Neural progenitor cell (in vitro differentiated cells): ENCODE data around the gene MAP6D1.

Experiments used
- CTCF ChIP-seq: fragments of 200-600 bp; sonication (generic); IDR thresholded peaks from 2 replicates; pipeline ENCODE4 v1.5.1; 2017; ENCODE audit warnings: antibody characterized with exemption, mild to moderate bottlenecking
- EZH2 ChIP-seq: fragments of 200-600 bp; sonication (generic); IDR thresholded peaks from 2 replicates; pipeline ENCODE4 v1.6.1; 2017; ENCODE audit warnings: antibody characterized with exemption, mild to moderate bottlenecking, moderate library complexity
- EZH2phosphoT487 ChIP-seq: fragments of 200-600 bp; sonication (generic); IDR thresholded peaks from 2 replicates; pipeline ENCODE4 v1.6.1; 2017; ENCODE audit warnings: antibody characterized with exemption

DNA sequence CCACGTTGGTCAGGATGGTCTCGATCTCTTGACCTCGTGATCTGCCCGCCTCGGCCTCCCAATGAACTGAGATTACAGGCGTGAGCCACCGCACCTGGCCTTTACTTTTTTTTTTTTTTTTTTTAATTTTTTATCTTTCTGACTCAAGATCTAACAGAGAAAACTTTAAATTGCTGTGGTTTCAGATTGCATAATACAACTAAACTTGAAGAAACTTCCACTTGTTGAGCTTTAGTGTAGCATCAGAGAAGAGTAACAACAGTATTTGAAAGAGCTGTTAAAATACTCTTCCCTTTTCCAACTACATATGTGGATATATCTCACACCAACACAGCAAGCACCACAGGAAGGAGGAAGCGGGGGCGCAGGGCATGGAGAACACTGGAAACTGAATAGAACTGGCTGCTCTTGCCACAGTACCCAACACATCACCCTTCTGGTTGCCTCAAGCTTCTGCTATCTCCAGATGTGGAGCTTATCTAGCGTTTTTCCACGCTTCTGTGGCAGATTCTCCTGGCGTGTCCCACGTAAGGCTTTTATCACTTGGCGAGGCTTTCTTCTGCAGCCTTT is 45.4 kb downstream of the MAP6D1 start:
- no peak for TF ChIP-seq EZH2
- no peak for TF ChIP-seq CTCF
- no peak for TF ChIP-seq EZH2phosphoT487
